GM12878 (cell line): ENCODE measurements around the gene PRRX2. TPM values are rescaled to one million over a fixed set of nuclear protein-coding genes. Genes with fewer than 3 reads are reported as not detected.

Experiments
- ATAC-seq: fragments of 200-7000 bp; cut with Tn5 transposase; 3 replicates; pipeline ENCODE4 v1.9.1; 2020; ENCODE audit warnings: mild to moderate bottlenecking, moderate library complexity
- BruUV-seq: library from RNA; stranded (reverse); fragments of 400-500 nt; replicated peaks from 2 replicates; lab custom pipeline; 2021; lab: Mats Ljungman, UMichigan
- CTCF ChIA-PET: fragments of 300-600 bp; sonication (Branson Sonifier 250); formaldehyde crosslinking; extraction: SDS; loops from one replicate; lab custom pipeline; 2021; ENCODE audit warnings: inconsistent platforms; lab: Yijun Ruan, JAX
- POLR2A ChIA-PET: fragments of 350-600 bp; formaldehyde crosslinking; extraction: SDS; loops from one replicate; lab custom pipeline; 2021; ENCODE audit warnings: inconsistent platforms; lab: Charles Lee
- RAD21 ChIA-PET: fragments of 300-600 bp; sonication (Branson Sonifier 250); formaldehyde crosslinking; loops from one replicate; lab custom pipeline; 2023; ENCODE audit warnings: antibody characterized with exemption; ENCODE audit not compliant: unreplicated experiment; lab: Charles Lee
- SMC1A ChIA-PET: fragments of 300-600 bp; sonication (Branson Sonifier 250); formaldehyde crosslinking; loops from one replicate; lab custom pipeline; 2023; ENCODE audit not compliant: unreplicated experiment, uncharacterized antibody; lab: Charles Lee
- DNase-seq: peaks from one replicate; pipeline ENCODE4 v3.0.0-alpha.2; 2011; ENCODE audit warnings: low read depth, low spot score
- FAIRE-seq: peaks from 3 replicates; lab custom pipeline; 2011; peaks lifted over from hg19 to GRCh38; lab: Jason Lieb, UNC
- H2AFZ ChIP-seq: 2 replicates; pipeline ENCODE4 v1.6.0; 2011; ENCODE audit warnings: low read depth, low read length, control low read depth; ENCODE audit not compliant: control insufficient read depth
- H3K27ac ChIP-seq: 2 replicates; pipeline ENCODE4 v1.5.1; 2011; ENCODE audit warnings: control low read depth; ENCODE audit not compliant: control insufficient read depth, insufficient read depth
- H3K27me3 ChIP-seq, 2 experiments: replicated peaks in 1 of 2; 2 replicates each; pipeline versions ENCODE4 v1.6.0 to v1.6.1; 2011; ENCODE audit warnings: low read length in 1 of 2; ENCODE audit not compliant: control insufficient read depth in 2 of 2, insufficient read depth in 2 of 2
- H3K36me3 ChIP-seq, 2 experiments: 2 replicates each; pipeline ENCODE4 v1.5.1; 2011; ENCODE audit warnings: low read length in 1 of 2; ENCODE audit not compliant: control insufficient read depth in 2 of 2, insufficient read depth in 2 of 2
- H3K4me1 ChIP-seq: 2 replicates; pipeline ENCODE4 v1.6.1; 2011; ENCODE audit warnings: mild to moderate bottlenecking, low read length, moderate library complexity, mixed read lengths; ENCODE audit not compliant: control insufficient read depth, insufficient read depth
- H3K4me2 ChIP-seq: 2 replicates; pipeline ENCODE4 v1.6.0; 2011; ENCODE audit warnings: control low read depth; ENCODE audit not compliant: control insufficient read depth, insufficient read depth
- H3K4me3 ChIP-seq: fragments of 200-600 bp; sonication (generic); 2 replicates; pipeline ENCODE4 v1.5.1; 2016
- H3K79me2 ChIP-seq: 2 replicates; pipeline ENCODE4 v1.6.0; 2011; ENCODE audit warnings: low read length; ENCODE audit not compliant: control insufficient read depth, insufficient read depth
- H3K9ac ChIP-seq: 2 replicates; pipeline ENCODE4 v1.8.0; 2011; ENCODE audit warnings: low read length, control low read depth, mixed read lengths; ENCODE audit not compliant: control insufficient read depth, insufficient read depth
- H3K9me3 ChIP-seq: replicated peaks from 3 replicates; pipeline ENCODE4 v1.5.1; 2011; ENCODE audit warnings: mild to moderate bottlenecking, low read length; ENCODE audit not compliant: control insufficient read depth, insufficient read depth
- H4K20me1 ChIP-seq: 2 replicates; pipeline ENCODE4 v1.6.0; 2011; ENCODE audit not compliant: control insufficient read depth, insufficient read depth
- CBX3 ChIP-seq: fragments of 200-600 bp; sonication (generic); IDR thresholded peaks from 2 replicates; pipeline ENCODE4 v1.6.1; 2016; ENCODE audit warnings: low read depth, borderline replicate concordance
- CEBPB ChIP-seq, 2 experiments: fragments of 150-350 bp in 1 of 2; IDR thresholded peaks; 2 replicates each; pipeline ENCODE4 v1.6.1; 2012 to 2014; ENCODE audit warnings: low read depth in 2 of 2, low read length in 2 of 2, borderline replicate concordance in 1 of 2, inconsistent platforms in 1 of 2
- E4F1 ChIP-seq: fragments of 450-650 bp; IDR thresholded peaks from 2 replicates; pipeline ENCODE4 v1.6.1; 2018; ENCODE audit warnings: borderline replicate concordance, mild to moderate bottlenecking; ENCODE audit not compliant: partially characterized antibody
- NR2C1 ChIP-seq: fragments of 450-650 bp; IDR thresholded peaks from 2 replicates; pipeline ENCODE4 v1.6.1; 2017; ENCODE audit warnings: antibody characterized with exemption, mild to moderate bottlenecking, moderate library complexity
- PML ChIP-seq: IDR thresholded peaks from 2 replicates; pipeline ENCODE4 v1.6.1; 2012; ENCODE audit warnings: low read length, inconsistent platforms
- RUNX3 ChIP-seq: IDR thresholded peaks from 2 replicates; pipeline ENCODE4 v1.6.1; 2012; ENCODE audit warnings: low read length, inconsistent platforms
- STAT3 ChIP-seq: IDR thresholded peaks from 2 replicates; pipeline ENCODE4 v1.6.1; 2011; ENCODE audit warnings: low read depth, low read length, improper control_type of control experiment
- SUZ12 ChIP-seq: fragments of 200-600 bp; sonication (generic); IDR thresholded peaks from one replicate; pipeline ENCODE4 v1.6.1; 2018; ENCODE audit warnings: antibody characterized with exemption, mild to moderate bottlenecking; ENCODE audit not compliant: unreplicated experiment
- ZNF217 ChIP-seq: fragments of 450-650 bp; IDR thresholded peaks from 2 replicates; pipeline ENCODE4 v1.6.1; 2017; ENCODE audit warnings: antibody characterized with exemption, mild to moderate bottlenecking
- WGBS: methylation state at CpG from one replicate; pipeline ENCODE4 v1.1.6; 2016; ENCODE audit warnings: low lambda C conversion rate; ENCODE audit not compliant: insufficient replicate concordance, insufficient coverage; ENCODE audit errors: missing lambda C conversion rate; 5-methylcytosine and 5-hydroxymethylcytosine counted together
- in situ Hi-C: fragments of 300-500 bp; cut with MboI; formaldehyde crosslinking; loops from 9 replicates; pipeline ENCODE4 v1.14.3; 2018; ENCODE audit warnings: mixed read lengths
- intact Hi-C: fragments of 100-400 bp; cut with micrococcal nuclease; formaldehyde crosslinking; loops from one replicate; pipeline ENCODE4 v1.14.2; 2022; ENCODE audit not compliant: unreplicated experiment
- polyA plus RNA-seq, 11 experiments: library from polyadenylated mRNA; depleted of rRNA in 4 of 11; unstranded in 6 of 11; stranded (reverse) in 5 of 11; fragments of >200 nt; fragmentation: Nextera tagmentation in 4 of 11; fragmentation: Illumina TruSeq in 1 of 11; extraction: Ambion mirVana in 4 of 11; extraction: Trizol in 1 of 11; gene quantifications; 1 replicate in 1 of 11; 2 replicates in 10 of 11; pipeline versions ENCODE4 v1.2.1 to v1.2.3, GENCODE V29; 2011 to 2016; ENCODE audit warnings: inconsistent platforms in 2 of 11, missing spikeins in 2 of 11, low read depth in 1 of 11
- total RNA-seq, 4 experiments: library from RNA; depleted of rRNA in 3 of 4; stranded (reverse); fragments of >200 nt in 3 of 4; fragmentation: Illumina TruSeq in 1 of 4; extraction: Trizol in 1 of 4; gene quantifications; 2 replicates each; pipeline versions ENCODE4 v1.2.1 to v1.2.3, GENCODE V29; 2013 to 2021
- TF ChIP-seq, protein P1 (sequence below): fragments of 450-650 bp; IDR thresholded peaks from 2 replicates; pipeline ENCODE4 v1.6.1; 2016; ENCODE audit warnings: mild to moderate bottlenecking
- TF ChIP-seq, protein P2 (sequence below): fragments of 450-650 bp; IDR thresholded peaks from 2 replicates; pipeline ENCODE4 v1.6.1; 2017; ENCODE audit warnings: borderline replicate concordance
- TF ChIP-seq, protein P3 (sequence below): IDR thresholded peaks from 2 replicates; pipeline ENCODE4 v1.6.1; 2011; ENCODE audit warnings: mild to moderate bottlenecking, low read depth, low read length, moderate library complexity; ENCODE audit not compliant: insufficient replicate concordance

PRRX2 gene
- total and polyA plus RNA-seq, 10 of the 15 experiments (the other 5 are each of a cell fraction or from before 2014, with no cell fraction given) = not detected

DNA sequence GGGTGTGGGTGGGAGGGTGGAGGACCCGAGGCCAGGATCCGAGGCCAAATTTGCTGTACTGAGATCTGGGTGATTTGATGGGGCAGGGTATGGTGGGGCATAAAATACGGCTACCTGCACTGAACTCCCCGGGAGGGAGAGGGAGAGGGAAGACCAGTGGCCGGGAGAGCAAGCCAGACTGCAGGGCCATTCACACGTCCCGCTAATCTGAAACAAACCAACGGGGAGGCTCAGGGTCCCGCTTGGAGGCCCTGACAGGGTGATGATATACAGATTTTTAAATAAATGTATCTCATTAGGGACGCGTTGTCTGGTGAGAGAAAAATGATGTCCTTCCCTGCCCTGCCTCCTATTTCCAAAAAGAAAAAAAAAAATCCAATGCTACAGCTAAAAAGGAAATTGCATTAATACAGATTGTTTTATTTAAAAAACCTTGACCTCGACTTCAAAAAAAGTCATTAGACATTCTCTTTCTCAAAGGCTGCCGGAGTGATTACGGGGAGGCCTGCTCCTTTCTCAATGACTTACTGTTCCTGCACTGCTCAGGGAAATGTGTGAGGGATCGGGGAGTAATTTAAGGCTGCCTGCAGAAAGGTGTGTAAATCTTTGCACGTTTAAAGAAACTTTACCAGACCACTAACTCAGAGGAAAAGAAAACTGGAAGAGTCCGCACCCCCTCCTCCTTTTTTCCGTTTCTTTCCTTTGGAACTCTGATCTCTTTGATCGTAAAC lies 11.5 kb upstream of the PRRX2 start:
- no TSS peak for BruUV-seq
- no peak for DNase-seq
- no peak overlapping the region for H3K4me3 ChIP-seq
- no peaks in the 10 kb centered on the region; a peak in 2 of 4 replicates for H3K27me3 ChIP-seq
- WGBS = 35% methylated on average over 19 of the region's 19 CpGs
- RAD21 ChIA-PET = no interaction called here
- H3K27ac ChIP-seq = no peak overlapping the region
- CTCF ChIA-PET = no interaction called here
- SMC1A ChIA-PET = no interaction called here
- in situ Hi-C loops (no loop called here), intact Hi-C loops (no loop called here)
- H3K4me2 ChIP-seq = no peak overlapping the region
- no peak for ATAC-seq
- H3K4me1 ChIP-seq = no peaks in the 10 kb centered on the region
- FAIRE-seq = no peak
- H3K9ac ChIP-seq = no peak overlapping the region
- TF ChIP-seq, protein P1, sequence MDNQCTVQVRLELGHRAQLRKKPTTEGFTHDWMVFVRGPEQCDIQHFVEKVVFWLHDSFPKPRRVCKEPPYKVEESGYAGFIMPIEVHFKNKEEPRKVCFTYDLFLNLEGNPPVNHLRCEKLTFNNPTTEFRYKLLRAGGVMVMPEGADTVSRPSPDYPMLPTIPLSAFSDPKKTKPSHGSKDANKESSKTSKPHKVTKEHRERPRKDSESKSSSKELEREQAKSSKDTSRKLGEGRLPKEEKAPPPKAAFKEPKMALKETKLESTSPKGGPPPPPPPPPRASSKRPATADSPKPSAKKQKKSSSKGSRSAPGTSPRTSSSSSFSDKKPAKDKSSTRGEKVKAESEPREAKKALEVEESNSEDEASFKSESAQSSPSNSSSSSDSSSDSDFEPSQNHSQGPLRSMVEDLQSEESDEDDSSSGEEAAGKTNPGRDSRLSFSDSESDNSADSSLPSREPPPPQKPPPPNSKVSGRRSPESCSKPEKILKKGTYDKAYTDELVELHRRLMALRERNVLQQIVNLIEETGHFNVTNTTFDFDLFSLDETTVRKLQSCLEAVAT = no peak
- no peak for TF ChIP-seq SUZ12
- TF ChIP-seq, protein P2, sequence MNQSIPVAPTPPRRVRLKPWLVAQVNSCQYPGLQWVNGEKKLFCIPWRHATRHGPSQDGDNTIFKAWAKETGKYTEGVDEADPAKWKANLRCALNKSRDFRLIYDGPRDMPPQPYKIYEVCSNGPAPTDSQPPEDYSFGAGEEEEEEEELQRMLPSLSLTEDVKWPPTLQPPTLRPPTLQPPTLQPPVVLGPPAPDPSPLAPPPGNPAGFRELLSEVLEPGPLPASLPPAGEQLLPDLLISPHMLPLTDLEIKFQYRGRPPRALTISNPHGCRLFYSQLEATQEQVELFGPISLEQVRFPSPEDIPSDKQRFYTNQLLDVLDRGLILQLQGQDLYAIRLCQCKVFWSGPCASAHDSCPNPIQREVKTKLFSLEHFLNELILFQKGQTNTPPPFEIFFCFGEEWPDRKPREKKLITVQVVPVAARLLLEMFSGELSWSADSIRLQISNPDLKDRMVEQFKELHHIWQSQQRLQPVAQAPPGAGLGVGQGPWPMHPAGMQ = no peak
- TF ChIP-seq CBX3 = no peak
- no peak for TF ChIP-seq RUNX3
- no peak for TF ChIP-seq ZNF217
- no peak for TF ChIP-seq STAT3
- TF ChIP-seq NR2C1 = no peak
- TF ChIP-seq, protein P3, sequence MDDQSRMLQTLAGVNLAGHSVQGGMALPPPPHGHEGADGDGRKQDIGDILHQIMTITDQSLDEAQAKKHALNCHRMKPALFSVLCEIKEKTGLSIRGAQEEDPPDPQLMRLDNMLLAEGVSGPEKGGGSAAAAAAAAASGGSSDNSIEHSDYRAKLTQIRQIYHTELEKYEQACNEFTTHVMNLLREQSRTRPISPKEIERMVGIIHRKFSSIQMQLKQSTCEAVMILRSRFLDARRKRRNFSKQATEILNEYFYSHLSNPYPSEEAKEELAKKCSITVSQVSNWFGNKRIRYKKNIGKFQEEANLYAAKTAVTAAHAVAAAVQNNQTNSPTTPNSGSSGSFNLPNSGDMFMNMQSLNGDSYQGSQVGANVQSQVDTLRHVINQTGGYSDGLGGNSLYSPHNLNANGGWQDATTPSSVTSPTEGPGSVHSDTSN = no peak
- TF ChIP-seq PML = no peak
- TF ChIP-seq CEBPB (IDR thresholded peaks at IDR 0.05; ENCODE audit: borderline replicate concordance in 1 of 2, low read depth in 2 of 2, low read length in 2 of 2) = no peak
- TF ChIP-seq E4F1 = no peak
- H2AFZ ChIP-seq = no peak overlapping the region
- no peaks in the 10 kb centered on the region for H4K20me1 ChIP-seq
- H3K9me3 ChIP-seq = no peaks in the 10 kb centered on the region
- no peaks in the 10 kb centered on the region; a peak in 1 of 4 replicates for H3K36me3 ChIP-seq
- H3K79me2 ChIP-seq = no peaks in the 10 kb centered on the region
- POLR2A ChIA-PET = no interaction called here
